Measurements from ENCODE around the gene C17orf113.

DNA sequence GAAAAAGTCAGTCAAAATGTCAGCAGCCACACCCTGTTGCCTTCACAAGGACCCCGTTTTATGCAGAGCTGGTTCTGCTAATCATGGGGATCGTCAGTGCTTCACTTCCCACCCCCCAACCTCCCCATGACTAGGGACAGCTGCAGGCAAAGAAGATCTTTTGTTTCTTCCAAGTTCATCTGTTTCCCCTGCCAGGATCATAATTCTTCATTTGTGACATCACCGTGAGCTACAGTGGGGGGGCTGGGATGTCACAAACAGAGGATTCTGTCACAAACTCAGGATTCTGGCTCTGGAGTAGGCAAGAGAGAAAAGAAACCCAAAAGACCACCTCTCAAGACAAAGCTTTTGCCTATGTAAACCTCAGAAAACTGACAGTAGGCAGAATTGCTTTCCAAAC is 57.8 kb downstream of the C17orf113 start:
- TF ChIP-seq, protein P1, sequence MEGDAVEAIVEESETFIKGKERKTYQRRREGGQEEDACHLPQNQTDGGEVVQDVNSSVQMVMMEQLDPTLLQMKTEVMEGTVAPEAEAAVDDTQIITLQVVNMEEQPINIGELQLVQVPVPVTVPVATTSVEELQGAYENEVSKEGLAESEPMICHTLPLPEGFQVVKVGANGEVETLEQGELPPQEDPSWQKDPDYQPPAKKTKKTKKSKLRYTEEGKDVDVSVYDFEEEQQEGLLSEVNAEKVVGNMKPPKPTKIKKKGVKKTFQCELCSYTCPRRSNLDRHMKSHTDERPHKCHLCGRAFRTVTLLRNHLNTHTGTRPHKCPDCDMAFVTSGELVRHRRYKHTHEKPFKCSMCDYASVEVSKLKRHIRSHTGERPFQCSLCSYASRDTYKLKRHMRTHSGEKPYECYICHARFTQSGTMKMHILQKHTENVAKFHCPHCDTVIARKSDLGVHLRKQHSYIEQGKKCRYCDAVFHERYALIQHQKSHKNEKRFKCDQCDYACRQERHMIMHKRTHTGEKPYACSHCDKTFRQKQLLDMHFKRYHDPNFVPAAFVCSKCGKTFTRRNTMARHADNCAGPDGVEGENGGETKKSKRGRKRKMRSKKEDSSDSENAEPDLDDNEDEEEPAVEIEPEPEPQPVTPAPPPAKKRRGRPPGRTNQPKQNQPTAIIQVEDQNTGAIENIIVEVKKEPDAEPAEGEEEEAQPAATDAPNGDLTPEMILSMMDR (IDR thresholded peaks at IDR 0.05; ENCODE audit: poor library complexity), result no peak
- no peak for TF ChIP-seq EZH2phosphoT487 (IDR thresholded peaks at IDR 0.05; ENCODE audit: low read depth, severe bottlenecking, unreplicated experiment)
- no peak for TF ChIP-seq EZH2 (IDR thresholded peaks at IDR 0.05; ENCODE audit: borderline replicate concordance)
